Mesendoderm (in vitro differentiated cells): Measurements from ENCODE around the gene GPRC5B.

ENCODE experiments used
- DNase-seq: peaks from one replicate; pipeline ENCODE4 v3.0.0; 2013
- H2AK5ac ChIP-seq: 2 replicates; pipeline ENCODE4 v1.6.1; 2013; ENCODE audit warnings: low read length, inconsistent platforms
- H2BK120ac ChIP-seq: 2 replicates; pipeline ENCODE4 v1.6.1; 2013; ENCODE audit warnings: low read depth, mild to moderate bottlenecking, low read length, moderate library complexity, mixed read lengths
- H2BK15ac ChIP-seq: replicated peaks from 2 replicates; pipeline ENCODE4 v1.6.1; 2013; ENCODE audit warnings: low read depth, mild to moderate bottlenecking, moderate library complexity
- H2BK5ac ChIP-seq: 2 replicates; pipeline ENCODE4 v1.6.1; 2013; ENCODE audit warnings: low read length, inconsistent platforms
- H3K18ac ChIP-seq: 2 replicates; pipeline ENCODE4 v1.6.1; 2013; ENCODE audit warnings: mild to moderate bottlenecking, low read length, mixed read lengths
- H3K23ac ChIP-seq: one replicate; pipeline ENCODE4 v1.6.1; 2013; ENCODE audit warnings: low read length
- H3K27ac ChIP-seq: 2 replicates; pipeline ENCODE4 v1.5.1; 2013; ENCODE audit warnings: low read depth, mild to moderate bottlenecking, inconsistent platforms, low read length, moderate library complexity
- H3K27me3 ChIP-seq: 2 replicates; pipeline ENCODE4 v1.6.1; 2013; ENCODE audit warnings: low read length, control low read depth, mild to moderate bottlenecking, inconsistent platforms; ENCODE audit not compliant: insufficient read depth, poor library complexity
- H3K36me3 ChIP-seq: 2 replicates; pipeline ENCODE4 v1.6.1; 2013; ENCODE audit warnings: low read length, inconsistent platforms; ENCODE audit not compliant: control insufficient read depth, insufficient read depth
- H3K4ac ChIP-seq: one replicate; pipeline ENCODE4 v1.6.1; 2013; ENCODE audit warnings: low read depth, mild to moderate bottlenecking, low read length, moderate library complexity
- H3K4me1 ChIP-seq: 2 replicates; pipeline ENCODE4 v1.6.1; 2013; ENCODE audit warnings: low read depth, low read length, inconsistent platforms; ENCODE audit not compliant: control insufficient read depth
- H3K4me2 ChIP-seq: 2 replicates; pipeline ENCODE4 v1.6.1; 2013; ENCODE audit warnings: low read length
- H3K4me3 ChIP-seq: 2 replicates; pipeline ENCODE4 v1.5.1; 2013; ENCODE audit warnings: mild to moderate bottlenecking, low read length
- H3K56ac ChIP-seq: one replicate; pipeline ENCODE4 v1.6.1; 2013; ENCODE audit warnings: low read length
- H3K79me1 ChIP-seq: 2 replicates; pipeline ENCODE4 v1.6.1; 2013; ENCODE audit warnings: low read length, inconsistent platforms
- H3K79me2 ChIP-seq: 2 replicates; pipeline ENCODE4 v1.6.1; 2013; ENCODE audit warnings: mild to moderate bottlenecking, low read length; ENCODE audit not compliant: control insufficient read depth, insufficient read depth
- H3K9ac ChIP-seq: 2 replicates; pipeline ENCODE4 v1.6.1; 2013; ENCODE audit warnings: low read length, inconsistent platforms
- H4K5ac ChIP-seq: one replicate; pipeline ENCODE4 v1.6.1; 2013; ENCODE audit warnings: low read length
- H4K8ac ChIP-seq: one replicate; pipeline ENCODE4 v1.6.1; 2013; ENCODE audit warnings: low read depth, mild to moderate bottlenecking, control low read depth, low read length, moderate library complexity
- WGBS: extraction: QIAGEN DNeasy Blood & Tissue Kit; methylation state at CpG from one replicate; pipeline ENCODE4 v1.1.7; 2013; ENCODE audit warnings: low lambda C conversion rate, missing lambda C conversion rate; ENCODE audit not compliant: insufficient coverage; ENCODE audit errors: extremely low coverage; 5-methylcytosine and 5-hydroxymethylcytosine counted together

Gene GPRC5B

DNA sequence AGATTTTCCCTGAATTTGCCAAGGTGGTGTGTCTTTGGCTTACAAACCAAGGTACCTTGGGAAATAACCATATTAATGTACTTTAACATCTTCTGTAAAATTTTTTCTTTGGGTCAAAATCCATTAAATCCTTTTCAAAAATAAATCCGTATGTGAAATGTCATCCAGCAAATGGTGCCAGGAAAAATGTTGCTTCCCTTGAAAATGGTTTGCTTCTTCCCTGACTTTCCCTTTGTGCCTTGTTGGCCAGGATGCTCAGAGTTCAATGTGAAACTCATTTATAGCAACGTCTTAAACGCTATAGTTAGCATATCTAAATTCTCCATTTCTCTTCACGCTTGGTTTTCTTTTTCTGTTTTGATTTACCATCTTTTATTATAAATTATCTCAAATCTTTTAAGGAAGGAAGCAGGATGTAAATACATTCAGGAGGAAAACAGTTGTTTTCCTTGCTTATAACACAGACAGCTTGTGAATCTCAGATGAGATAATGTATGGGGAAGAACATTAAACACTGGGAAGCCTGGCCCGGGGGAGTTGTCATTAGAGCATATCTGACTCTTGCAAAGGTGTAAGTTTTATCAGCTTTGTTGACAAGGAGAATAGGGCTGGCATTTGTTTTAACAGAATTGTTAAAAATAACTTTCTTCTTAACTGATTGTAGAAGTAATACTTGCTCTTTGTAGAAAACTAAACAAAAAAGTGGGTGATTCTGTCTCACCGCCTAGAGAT, 42.1 kb downstream of the GPRC5B start:
- peak; percentile 47 for DNase-seq
- no peaks in the 10 kb centered on the region for H3K4me1 ChIP-seq
- no peak overlapping the region for H3K23ac ChIP-seq
- H3K27me3 ChIP-seq = no peaks in the 10 kb centered on the region
- no peaks in the 10 kb centered on the region for H3K36me3 ChIP-seq
- H4K8ac ChIP-seq = no peak overlapping the region
- no peaks in the 10 kb centered on the region for H3K79me2 ChIP-seq
- H3K27ac ChIP-seq = no peak overlapping the region
- no peak overlapping the region for H3K56ac ChIP-seq
- no peak overlapping the region for H3K9ac ChIP-seq
- H2BK5ac ChIP-seq = no peak overlapping the region
- no peak overlapping the region for H3K4ac ChIP-seq
- no peak overlapping the region for H3K18ac ChIP-seq
- H2BK120ac ChIP-seq = no peak overlapping the region
- H4K5ac ChIP-seq = no peak overlapping the region
- H2AK5ac ChIP-seq = no peak overlapping the region
- no peak overlapping the region for H3K4me3 ChIP-seq
- no CpG with 5 or more reads among the region's 6 CpGs for WGBS
- no peak overlapping the region for H3K4me2 ChIP-seq
- H2BK15ac ChIP-seq = no peak overlapping the region
- H3K79me1 ChIP-seq = no peaks in the 10 kb centered on the region

DNA sequence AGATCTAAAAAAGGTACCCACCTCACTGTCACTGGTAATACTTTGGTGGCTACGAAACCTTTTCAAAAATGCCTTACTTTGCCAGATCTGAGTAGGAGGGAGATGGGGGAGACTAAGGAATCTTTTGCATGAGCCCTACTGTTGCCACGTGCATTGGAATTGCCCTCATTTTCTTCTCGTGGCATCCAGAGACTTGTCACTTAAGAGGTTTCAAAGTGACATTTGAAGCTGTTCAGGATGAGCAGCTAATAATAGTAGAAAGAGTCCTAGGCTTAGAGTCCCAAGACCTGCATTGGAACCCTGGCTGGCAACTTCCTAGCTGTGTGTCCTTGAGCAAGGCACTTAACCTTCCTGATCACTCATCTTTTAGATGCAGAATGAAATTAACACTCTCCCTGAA, 43.5 kb downstream of the GPRC5B start:
- Histone ChIP-seq H3K4me1 (no peaks in the 10 kb centered on the region), H3K18ac (no peak overlapping the region), H4K8ac (no peak overlapping the region), H4K5ac (no peak overlapping the region), H3K27me3 (no peaks in the 10 kb centered on the region), H3K36me3 (no peaks in the 10 kb centered on the region), H3K79me2 (no peaks in the 10 kb centered on the region), H2AK5ac (no peak overlapping the region), H3K4ac (no peak overlapping the region), H3K23ac (no peak overlapping the region), H3K4me3 (no peak overlapping the region), H3K9ac (no peak overlapping the region), H2BK5ac (no peak overlapping the region), H3K27ac (no peak overlapping the region), H3K4me2 (no peak overlapping the region), H2BK15ac (no peak overlapping the region), H3K79me1 (no peaks in the 10 kb centered on the region), H3K56ac (no peak overlapping the region), H2BK120ac (no peak overlapping the region)
- no peak for DNase-seq
- WGBS = no CpG with 5 or more reads among the region's 3 CpGs

DNA sequence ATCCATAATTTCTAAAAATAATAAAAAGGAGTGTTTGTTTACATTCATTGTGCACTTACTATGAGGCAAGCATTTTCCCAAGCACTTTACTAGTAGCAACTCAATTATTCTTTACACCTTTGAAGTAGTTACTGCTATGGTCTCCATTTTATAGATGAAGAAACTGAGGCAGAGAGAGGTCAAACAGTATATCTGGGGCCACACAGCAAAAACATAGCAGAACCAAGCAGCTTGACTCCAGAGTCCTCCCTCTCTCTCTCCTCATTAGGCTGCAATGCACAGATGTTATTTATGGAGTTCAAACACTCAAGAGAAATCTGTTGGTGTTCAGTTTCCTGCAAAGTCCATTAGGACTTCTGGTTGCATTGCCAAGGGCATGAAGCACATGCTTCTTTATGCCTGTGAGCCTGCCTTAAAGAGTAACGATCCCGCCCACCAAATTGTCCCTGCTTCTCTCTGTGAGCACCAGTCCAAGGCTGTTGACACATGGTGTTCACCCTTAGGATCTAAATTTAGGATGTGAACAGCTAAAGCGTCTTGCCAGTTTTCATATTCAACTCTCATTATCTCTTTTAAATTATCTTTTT, 44.0 kb downstream of the GPRC5B start:
- Histone ChIP-seq H4K5ac (no peak overlapping the region), H4K8ac (no peak overlapping the region), H3K79me2 (no peaks in the 10 kb centered on the region), H3K56ac (no peak overlapping the region), H3K9ac (no peak overlapping the region), H3K4me3 (no peak overlapping the region), H3K36me3 (no peaks in the 10 kb centered on the region), H3K18ac (no peak overlapping the region), H3K4me1 (no peaks in the 10 kb centered on the region), H3K4ac (no peak overlapping the region), H3K79me1 (no peaks in the 10 kb centered on the region), H3K27me3 (no peaks in the 10 kb centered on the region), H2AK5ac (no peak overlapping the region), H2BK5ac (no peak overlapping the region), H3K23ac (no peak overlapping the region), H2BK15ac (no peak overlapping the region), H3K4me2 (no peak overlapping the region), H2BK120ac (no peak overlapping the region), H3K27ac (no peak overlapping the region)
- no CpG with 5 or more reads among the region's 3 CpGs for WGBS
- DNase-seq = no peak

DNA sequence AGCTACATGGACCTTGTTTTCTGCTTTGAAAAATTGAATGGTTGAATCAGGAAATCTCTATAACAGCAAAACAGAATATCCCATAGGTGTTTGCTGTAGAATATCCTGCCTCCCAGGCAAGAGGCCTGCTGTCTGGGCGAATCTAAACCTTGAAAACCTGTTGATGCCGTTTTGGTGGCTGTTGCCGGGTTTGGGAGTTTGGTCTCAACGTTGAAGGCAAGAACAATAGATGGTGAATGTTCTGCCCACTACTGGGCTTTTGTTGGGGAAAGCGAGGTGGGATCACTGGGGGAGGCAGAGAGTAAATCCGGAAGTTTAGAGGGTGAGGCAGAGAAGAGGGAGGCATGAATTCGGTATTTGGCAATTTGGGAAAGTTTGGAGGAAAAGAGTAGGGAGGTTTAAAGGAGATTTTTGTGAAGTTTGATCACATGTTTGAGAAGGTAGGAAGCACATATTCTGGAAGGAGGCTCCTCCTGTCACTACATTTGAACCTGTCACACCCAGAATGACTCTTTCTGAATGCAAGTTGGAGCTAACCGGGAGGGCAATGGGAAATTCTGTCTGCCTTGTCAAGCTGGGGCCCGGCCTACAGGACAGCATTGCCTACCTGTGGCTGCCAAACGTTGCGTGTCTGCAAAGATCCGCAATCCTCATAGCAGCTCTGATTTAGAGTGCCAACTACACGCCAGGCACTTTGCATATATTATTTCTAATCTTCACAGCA, 46.5 kb downstream of the GPRC5B start:
- Histone ChIP-seq H3K36me3 (no peaks in the 10 kb centered on the region), H4K8ac (no peak overlapping the region), H3K79me1 (no peaks in the 10 kb centered on the region), H2BK120ac (no peak overlapping the region), H3K23ac (no peak overlapping the region), H3K27ac (no peak overlapping the region), H3K4me3 (no peak overlapping the region), H2BK15ac (no peak overlapping the region), H3K9ac (no peak overlapping the region), H3K4me2 (no peak overlapping the region), H3K56ac (no peak overlapping the region), H2AK5ac (no peak overlapping the region), H3K4me1 (no peaks in the 10 kb centered on the region), H3K27me3 (no peaks in the 10 kb centered on the region), H3K79me2 (no peaks in the 10 kb centered on the region), H4K5ac (no peak overlapping the region), H3K18ac (peak overlapping the region; percentile 45), H2BK5ac (no peak overlapping the region), H3K4ac (no peak overlapping the region)
- WGBS = 100% methylated on average over 1 of the region's 13 CpGs
- no peak for DNase-seq

DNA sequence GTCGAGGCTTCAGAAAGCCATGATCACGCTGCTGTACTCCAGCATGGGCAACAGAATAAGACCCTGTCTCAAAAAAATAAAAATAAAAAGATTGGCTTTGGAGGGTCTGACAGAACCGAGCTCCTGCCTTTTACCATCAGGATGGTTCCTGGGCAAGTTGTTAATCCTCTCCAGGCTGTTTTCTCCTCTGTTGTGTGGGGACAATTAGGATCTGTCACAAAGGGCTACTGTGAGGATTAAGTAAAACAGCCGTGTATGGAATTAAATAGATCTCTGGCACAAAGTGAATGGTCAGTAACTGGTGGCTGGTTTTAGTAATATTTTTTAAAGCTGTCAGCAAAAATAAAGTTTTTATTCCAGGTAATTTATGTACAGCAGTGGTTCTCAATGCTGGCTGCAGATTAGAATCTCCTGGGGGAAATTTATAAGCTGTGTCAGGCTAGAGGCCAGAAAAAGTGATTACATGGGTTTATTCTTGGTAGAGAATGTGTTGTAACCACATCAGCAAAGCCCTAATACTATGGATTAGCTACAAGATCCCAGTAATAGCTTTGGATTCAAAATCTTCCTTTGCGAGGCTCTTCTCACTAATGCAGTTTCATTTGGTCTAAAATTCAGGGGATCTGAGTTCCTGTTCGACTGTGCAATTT, 47.2 kb downstream of the GPRC5B start:
- Histone ChIP-seq H3K56ac (no peak overlapping the region), H2BK5ac (no peak overlapping the region), H2BK15ac (no peak overlapping the region), H3K23ac (no peak overlapping the region), H3K4me3 (no peak overlapping the region), H4K5ac (no peak overlapping the region), H3K36me3 (no peaks in the 10 kb centered on the region), H2AK5ac (no peak overlapping the region), H3K79me2 (no peaks in the 10 kb centered on the region), H3K9ac (no peak overlapping the region), H3K4ac (no peak overlapping the region), H3K27me3 (no peaks in the 10 kb centered on the region), H3K4me1 (no peaks in the 10 kb centered on the region), H3K4me2 (no peak overlapping the region), H3K18ac (peak overlapping the region; percentile 45), H2BK120ac (no peak overlapping the region), H4K8ac (no peak overlapping the region), H3K27ac (no peak overlapping the region), H3K79me1 (no peaks in the 10 kb centered on the region)
- DNase-seq = no peak
- WGBS = no CpG with 5 or more reads among the region's 6 CpGs
